NCI-H82 treated with DMSO at 0.1 percent for 48 hours (cell line): ENCODE measurements around the gene AUTS2.
"Not testable (repeated sequence)": the region's sequence is repeated elsewhere in the genome, so short reads cannot be mapped to it uniquely, and the experiment has no call there.

ENCODE experiments used
- DNase-seq: peaks from one replicate; lab custom pipeline; 2025; ENCODE audit not compliant: unreplicated experiment; lab: John Stamatoyannopoulos, UW

AUTS2 gene

DNA sequence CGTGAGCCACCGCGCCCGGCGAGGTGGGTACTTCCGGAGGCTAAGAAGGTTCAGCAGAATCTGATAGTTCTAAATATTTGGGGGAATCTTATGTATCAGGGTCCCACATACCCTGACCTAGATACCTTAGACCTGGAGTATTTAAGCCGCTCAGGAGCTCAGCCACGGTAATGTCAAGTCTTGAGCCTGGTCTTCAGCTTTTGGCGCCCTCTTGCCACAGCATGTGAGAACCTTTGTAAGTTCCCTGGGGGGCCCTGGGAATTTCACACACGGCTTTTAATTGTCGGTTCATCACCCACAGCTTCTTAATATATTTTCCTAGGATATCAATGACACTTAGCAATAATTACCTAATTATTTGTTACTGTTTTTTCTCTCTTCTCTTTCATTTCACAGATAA is 1209.4 kb downstream of the AUTS2 start:
- DNase-seq = peak; percentile 8

DNA sequence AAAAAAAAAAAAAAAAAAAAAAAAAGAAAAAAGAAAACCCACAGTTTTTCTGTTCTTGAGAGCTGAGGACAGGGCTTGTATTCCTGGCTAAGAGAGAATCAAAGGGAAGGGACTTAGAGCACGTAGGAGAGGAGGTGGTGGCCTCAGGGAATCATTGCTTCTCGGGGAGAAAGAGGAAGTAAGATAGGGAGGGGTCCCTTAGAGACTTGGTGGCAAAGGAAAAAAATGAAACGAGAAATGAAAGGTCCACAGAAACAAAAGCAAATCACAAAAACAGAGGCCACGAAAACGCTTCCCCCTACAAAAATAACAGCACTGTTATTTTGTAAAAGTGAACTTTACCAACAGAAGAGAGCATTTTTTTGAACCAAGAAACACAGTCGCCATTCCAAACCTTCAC is 1210.6 kb downstream of the AUTS2 start:
- DNase-seq = no peak

DNA sequence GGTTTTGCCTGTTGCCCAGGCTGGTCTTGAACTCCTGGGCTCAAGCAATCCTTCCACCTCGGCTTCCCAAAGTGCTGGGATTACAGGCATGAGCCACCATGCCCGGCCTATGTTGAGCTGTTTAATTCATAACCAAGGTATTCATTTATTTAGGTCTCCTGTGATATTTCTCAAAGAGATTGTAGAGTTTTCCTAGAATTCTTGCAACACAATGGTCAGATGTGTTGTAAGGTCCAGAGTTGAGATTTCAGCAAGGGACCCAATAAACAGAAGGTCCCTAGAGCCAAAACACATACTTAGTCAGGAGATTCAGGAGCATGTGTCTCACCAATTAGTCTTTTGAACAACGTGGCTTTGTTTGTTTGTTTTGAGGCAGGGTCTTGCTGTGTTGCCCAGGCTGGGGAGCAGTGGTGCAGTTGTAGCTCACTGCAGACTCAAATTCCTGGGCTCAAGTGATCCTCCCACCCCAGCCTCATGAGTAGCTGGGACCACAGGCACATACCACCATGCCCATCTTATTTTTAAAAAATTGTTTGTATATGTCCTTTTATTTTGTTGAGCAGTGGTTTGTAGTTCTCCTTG is 1212.4 kb downstream of the AUTS2 start:
- no peak for DNase-seq

DNA sequence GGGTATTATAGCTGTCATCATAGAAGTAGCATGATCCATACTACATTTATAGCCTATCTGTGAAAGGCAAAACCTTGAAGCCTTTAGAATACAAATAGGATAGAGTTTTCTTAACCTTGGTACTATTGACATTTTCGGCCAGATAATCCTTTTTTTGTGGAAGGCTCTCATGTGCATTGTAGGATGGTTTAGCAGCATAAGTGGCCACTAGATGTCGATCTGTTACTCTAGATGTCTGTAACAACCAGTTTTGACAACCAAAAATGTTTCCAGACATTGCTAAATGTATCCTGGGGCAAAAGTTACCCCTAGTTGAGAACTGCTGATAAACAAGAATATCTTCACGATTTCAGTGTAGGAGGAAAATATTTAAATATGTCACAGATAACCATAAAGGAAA is 1214.2 kb downstream of the AUTS2 start:
- DNase-seq = no peak

DNA sequence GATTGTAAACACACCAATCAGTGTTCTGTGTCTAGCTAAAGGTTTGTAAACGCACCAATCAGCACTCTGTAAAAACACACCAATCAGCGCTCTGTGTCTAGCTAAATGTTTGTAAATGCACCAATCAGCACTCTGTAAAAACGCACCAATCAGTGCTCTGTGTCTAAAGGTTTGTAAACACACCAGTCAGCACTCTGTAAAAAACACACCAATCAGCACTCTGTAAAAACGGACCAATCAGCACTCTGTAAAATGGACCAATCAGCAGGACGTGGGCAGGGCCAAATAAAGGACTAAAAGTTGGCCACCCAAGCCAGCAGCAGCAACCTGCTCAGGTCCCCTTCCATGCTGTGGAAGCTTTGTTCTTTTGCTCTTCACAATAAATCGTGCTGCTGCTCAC is 1224.2 kb downstream of the AUTS2 start:
- not testable (repeated sequence) for DNase-seq

DNA sequence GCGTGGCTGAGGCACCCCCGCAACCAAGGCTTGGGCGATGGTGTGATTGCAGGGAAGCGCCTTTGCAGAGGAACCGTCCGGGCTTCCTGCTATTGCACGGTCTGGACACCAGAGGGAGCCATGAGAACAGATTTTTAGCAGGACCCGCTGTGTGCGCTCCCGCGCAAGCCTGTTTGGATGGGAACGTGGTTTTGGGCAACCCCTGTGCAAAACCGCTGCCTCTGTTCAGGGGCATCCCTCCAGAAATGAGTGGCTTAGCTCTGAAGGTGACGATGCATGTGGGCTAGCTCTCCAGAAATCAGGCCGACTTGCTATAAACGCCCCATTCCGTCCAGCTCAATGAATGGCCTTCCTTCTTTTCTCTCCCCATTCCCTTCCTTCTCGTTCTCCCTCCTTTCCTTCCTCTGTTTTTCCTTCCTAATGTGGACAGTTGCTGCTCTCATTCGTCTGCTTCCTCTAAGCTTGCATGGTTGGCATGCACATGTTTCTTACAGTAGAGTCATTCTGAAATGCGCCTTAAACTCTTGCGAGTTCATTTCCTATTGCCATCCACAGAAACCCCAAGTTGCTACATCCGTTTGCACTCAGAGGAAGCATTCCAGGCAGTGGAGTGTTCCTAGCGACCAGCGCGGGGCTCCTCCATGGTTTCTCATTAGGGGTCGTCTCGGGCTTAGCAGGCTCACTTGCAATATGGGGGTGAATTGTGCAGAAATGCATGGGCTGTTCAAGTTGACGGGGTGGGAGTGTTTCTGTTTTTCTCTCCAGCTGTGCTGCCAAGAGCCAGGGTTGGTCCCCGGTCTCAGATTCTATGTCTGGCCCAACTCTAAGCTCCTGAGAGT is 1231.2 kb downstream of the AUTS2 start:
- DNase-seq = peak; percentile 18

DNA sequence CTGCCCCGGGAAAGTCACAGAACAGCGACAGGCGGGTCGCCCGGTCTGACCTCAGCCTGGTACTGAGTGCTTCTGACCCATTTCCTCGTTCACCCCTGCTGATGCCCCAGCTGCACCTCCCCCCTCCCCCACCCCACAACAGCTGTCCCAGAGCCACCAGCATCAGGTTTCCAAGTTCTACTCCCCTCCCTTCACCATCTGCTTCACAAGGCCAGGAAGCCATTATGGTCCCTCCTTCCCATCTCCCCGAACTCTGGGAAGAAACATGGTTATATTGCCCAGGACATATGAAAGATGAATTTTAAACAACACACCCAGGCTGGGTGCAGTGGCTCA is 1231.8 kb downstream of the AUTS2 start:
- no peak for DNase-seq

DNA sequence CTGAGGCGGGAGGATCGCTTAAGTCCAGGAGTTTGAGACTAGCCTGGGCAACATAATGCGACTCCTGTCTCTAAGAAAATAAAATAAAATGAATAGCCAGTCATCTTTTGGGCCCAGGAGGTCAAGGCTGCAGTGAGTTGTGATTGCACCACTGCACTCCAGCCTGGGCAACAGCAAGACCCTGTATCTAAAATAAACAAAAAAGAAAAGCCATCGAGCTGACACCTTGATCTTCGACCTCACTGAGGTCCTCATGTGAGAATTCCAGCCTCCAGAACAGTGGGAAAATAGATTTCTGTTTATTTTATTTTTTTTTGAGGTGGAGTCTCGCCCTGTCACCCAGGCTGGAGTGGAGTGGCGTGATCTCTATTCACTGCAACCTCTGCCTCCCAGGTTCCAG is 1232.2 kb downstream of the AUTS2 start:
- no peak for DNase-seq

DNA sequence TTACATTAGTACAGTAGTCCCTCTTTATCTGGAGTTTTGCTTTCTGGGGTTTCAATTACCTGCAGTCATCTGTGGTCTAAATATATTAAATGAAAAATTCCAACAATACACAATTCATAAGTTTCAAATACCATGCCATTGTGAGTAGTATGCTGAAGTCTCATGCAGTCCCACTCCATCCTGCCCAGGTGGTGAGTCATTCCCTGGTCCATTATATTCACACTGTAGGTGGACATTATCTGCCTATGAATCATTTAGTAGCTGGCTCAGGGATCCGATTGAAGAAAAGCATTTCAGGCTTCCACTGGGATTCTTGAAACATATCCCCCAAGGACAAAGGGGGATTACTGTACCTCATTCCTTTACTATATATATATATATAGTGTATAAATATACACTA is 1235.5 kb downstream of the AUTS2 start:
- DNase-seq = no peak

DNA sequence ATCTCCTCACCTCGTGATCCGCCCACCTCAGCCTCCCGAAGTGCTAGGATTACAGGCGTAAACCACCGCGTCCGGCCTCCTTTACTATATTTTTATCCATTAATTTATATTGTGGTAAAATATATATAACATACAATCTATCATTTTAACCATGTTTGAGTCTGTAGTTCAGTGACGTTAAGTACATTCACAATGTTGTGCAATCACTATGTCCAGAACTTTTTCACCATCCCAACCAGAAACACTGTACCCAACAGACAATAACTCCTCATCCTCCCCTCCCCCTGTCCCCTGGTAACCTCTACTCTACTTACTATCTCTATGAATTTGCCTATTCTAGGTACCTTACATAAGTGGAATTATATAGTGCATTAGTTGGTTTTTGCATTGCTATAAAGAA is 1236.1 kb downstream of the AUTS2 start:
- no peak for DNase-seq

DNA sequence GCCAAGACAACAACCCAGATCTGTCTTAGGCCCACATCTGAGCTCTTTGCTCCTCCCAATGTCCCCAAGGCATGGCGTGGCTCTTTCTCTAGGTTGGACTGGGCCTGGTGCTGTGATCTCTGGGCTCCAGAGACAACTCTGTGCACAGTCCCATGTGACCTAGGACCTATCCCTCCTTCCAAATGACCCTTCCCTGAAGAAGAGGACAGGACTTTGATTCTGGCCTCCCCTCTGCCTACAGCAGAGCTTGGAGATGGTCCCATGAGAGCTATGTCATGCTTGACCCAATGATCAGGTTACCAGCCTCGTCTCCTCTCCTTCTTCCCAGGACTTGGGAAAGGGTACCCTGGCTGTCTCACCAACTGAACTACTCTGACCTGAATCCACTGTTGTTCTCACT is 1237.4 kb downstream of the AUTS2 start:
- no peak for DNase-seq

DNA sequence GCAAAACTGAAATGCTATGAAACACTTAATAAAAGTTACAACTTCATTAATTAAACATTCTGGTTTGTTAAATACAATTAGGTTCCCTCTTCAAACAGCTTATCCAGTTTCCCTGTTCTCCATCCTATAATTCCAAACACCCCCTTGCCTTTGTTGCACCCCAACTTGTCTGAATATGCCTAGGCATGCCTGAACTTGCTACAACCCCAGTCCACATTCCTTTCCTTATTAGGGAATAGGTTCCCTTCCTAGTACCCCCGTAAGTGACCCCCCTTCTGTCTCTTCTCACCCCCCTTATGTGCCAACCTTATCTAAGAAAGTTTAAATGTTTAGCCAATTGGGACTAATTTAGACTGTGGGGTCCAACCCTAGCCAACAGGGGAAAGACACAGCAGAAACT is 1238.0 kb downstream of the AUTS2 start:
- no peak for DNase-seq

DNA sequence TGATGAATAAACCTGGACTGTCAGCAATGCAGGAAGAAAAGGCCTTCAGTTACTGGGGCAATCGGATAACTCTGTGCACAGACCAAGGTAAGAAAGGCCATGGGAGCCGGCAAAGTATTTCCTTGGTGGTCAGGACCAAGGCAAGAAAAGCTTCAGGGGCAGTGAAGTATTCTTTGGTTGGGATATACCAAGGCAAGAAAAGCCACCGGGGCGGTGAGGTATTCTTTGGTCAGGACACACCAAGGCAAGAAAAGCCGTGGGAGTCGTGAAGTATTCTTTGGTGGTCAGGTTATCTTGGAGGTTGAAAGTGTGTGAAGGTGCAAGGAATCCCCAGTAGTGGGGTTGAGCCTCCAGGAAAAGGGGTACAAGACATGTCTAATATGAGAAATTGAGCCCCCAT is 1238.7 kb downstream of the AUTS2 start:
- DNase-seq = no peak

DNA sequence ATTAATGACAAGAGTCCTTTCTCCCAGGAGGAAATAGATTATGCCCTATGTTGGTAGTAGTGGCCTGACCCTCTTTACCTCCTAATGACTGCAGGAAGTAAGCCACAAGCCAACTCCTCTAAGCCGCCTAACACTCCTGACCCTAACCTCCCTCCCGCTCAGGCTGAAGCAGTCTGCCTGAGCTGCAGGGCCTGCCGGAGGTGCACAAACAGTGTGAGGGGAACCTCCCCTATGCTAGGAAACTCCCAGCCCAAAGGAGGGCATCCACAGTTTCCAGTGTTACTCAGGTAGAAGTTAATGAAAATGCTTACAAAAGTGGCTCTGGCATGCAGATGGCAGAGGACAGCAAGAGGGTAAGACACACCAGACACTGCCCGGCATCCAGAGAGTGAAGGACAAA is 1239.3 kb downstream of the AUTS2 start:
- DNase-seq = no peak

DNA sequence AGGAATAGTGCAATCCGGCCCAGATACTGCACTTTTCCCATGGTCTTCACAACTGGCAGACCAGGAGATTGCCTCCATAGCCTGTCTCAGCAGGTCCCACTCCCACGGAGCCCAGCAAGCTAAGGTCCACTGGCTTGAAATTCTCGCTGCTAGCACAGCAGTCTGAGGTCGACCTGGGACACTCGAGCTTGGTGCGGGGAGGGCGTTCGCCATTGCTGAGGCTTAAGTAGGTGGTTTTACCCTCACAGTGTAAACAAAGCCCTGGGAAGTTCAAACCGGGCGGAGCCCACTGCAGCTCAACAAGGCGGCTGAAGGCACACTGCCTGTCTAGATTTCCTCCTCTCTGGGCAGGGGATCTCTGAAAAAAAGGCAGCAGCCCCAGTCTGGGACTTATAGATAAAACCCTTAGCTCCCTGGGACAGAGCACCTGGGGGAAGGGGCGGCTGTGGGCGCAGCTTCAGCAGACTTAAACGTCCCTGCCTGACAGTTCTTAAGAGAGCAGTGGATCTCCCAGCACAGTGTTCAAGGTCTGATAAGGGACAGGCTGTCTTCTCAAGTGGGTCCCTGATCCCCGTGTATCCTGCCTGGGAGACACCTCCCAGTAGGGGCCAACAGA is 1240.1 kb downstream of the AUTS2 start:
- no peak for DNase-seq
